ENCODE results near the gene AFTPH. TPM values are rescaled to one million over a fixed set of nuclear protein-coding genes. Genes with fewer than 3 reads are reported as not detected.

Gene AFTPH
- total RNA-seq, 1 experiment from 2014 or later = 14.9 TPM

- CTCF ChIA-PET = interaction anchor here (0.9 kb wide), 1 partner anchor 44 kb away, joined by 3 read pairs; no protein-coding TSS in a partner anchor
- H3K27me3 Mint-ChIP-seq (ENCODE audit: low read depth) = no peaks in the 10 kb centered on the region; the same call in 1 of the 2 replicates
- no peak overlapping the region for H3K4me3 Mint-ChIP-seq
- TF ChIP-seq ERG (CRISPR knock-in tag; IDR thresholded peaks at IDR 0.05) (no peak), MAX (CRISPR knock-in tag; IDR thresholded peaks at IDR 0.05) (no peak), E2F5 (CRISPR knock-in tag; IDR thresholded peaks at IDR 0.05) (no peak), ZNF121 (CRISPR knock-in tag; IDR thresholded peaks at IDR 0.05) (no peak), JUN (CRISPR knock-in tag; IDR thresholded peaks at IDR 0.05) (no peak), IRF2 (CRISPR knock-in tag; IDR thresholded peaks at IDR 0.05; ENCODE audit: borderline replicate concordance, low read depth) (no peak), FOXJ3 (CRISPR knock-in tag; IDR thresholded peaks at IDR 0.05; ENCODE audit: borderline replicate concordance) (no peak), ZNF263 (CRISPR knock-in tag; IDR thresholded peaks at IDR 0.05; ENCODE audit: low read depth) (no peak), ZNF317 (CRISPR knock-in tag; IDR thresholded peaks at IDR 0.05; ENCODE audit: borderline replicate concordance, low read depth) (no peak), FOXP4 (CRISPR knock-in tag; IDR thresholded peaks at IDR 0.05) (no peak), ZNF281 (CRISPR knock-in tag; IDR thresholded peaks at IDR 0.05) (no peak), ARID4B (CRISPR knock-in tag; IDR thresholded peaks at IDR 0.05; ENCODE audit: borderline replicate concordance) (no peak), FOXP1 (CRISPR knock-in tag; IDR thresholded peaks at IDR 0.05; ENCODE audit: borderline replicate concordance) (no peak), TP53 (CRISPR knock-in tag; IDR thresholded peaks at IDR 0.05) (no peak), SP1 (CRISPR knock-in tag; conservative IDR thresholded peaks at IDR 0.05) (no peak), NR1H2 (CRISPR knock-in tag; IDR thresholded peaks at IDR 0.05) (no peak), TEAD1 (CRISPR knock-in tag; IDR thresholded peaks at IDR 0.05) (no peak), ETV6 (CRISPR knock-in tag; IDR thresholded peaks at IDR 0.05) (no peak), TEAD4 (CRISPR knock-in tag; IDR thresholded peaks at IDR 0.05) (no peak), NR2C2 (CRISPR knock-in tag; IDR thresholded peaks at IDR 0.05) (no peak)
- peaks cover 7% of the 10 kb centered on the region for H3K36me3 Mint-ChIP-seq
- peaks cover 15% of the 10 kb centered on the region for H3K9me3 Mint-ChIP-seq
- H3K27ac Mint-ChIP-seq = no peak overlapping the region
- DNase-seq (ENCODE audit: low spot score) (no peak), ATAC-seq (no peak)
- POLR2A ChIA-PET = no interaction called here
- H3K4me1 Mint-ChIP-seq = peaks cover 2% of the 10 kb centered on the region
Measured at GRCh38 chr2:64601785-64602391, 77.8 kb downstream of the AFTPH start.
